Thyroid gland (tissue), 4 donors: ENCODE results near the gene ABLIM1.

Experiments used
- CTCF ChIP-seq, 6 experiments: fragments of 200-600 bp in 3 of 6; fragments of 450-650 bp in 3 of 6; sonication (generic) in 3 of 6; IDR thresholded peaks; one replicate each; pipeline ENCODE4 v1.5.1; 2016 to 2019; ENCODE audit warnings: antibody characterized with exemption in 6 of 6, mild to moderate bottlenecking in 2 of 6, inconsistent platforms in 1 of 6, moderate library complexity in 1 of 6
- POLR2A ChIP-seq, 2 donors: fragments of 450-650 bp; IDR thresholded peaks; one replicate each; pipeline ENCODE4 v1.6.1; 2017; ENCODE audit warnings: antibody characterized with exemption in 2 of 2, mild to moderate bottlenecking in 2 of 2, moderate library complexity in 1 of 2

- TF ChIP-seq POLR2A (IDR thresholded peaks at IDR 0.05) (no peak), CTCF (IDR thresholded peaks at IDR 0.05) (peak in 3 of 6 experiments; percentile 23 to 30 (median 28))
Observed at GRCh38 chr10:114694752-114695151, 36.7 kb upstream of the ABLIM1 start.
